Fibroblast of lung (primary cell): Measurements from ENCODE around the gene LRRC55.

Experiments
- CTCF ChIP-seq, 2 donors: IDR thresholded peaks in 1 of 2; conservative IDR thresholded peaks in 1 of 2; 1 replicate in 1 of 2; 2 replicates in 1 of 2; pipeline ENCODE4 v1.5.1; 2011 to 2012; ENCODE audit warnings: low read length in 2 of 2, control low read depth in 1 of 2, inconsistent platforms in 1 of 2, low read depth in 1 of 2, mild to moderate bottlenecking in 1 of 2
- EZH2 ChIP-seq: IDR thresholded peaks from 2 replicates; pipeline ENCODE4 v1.5.1; 2012; ENCODE audit warnings: low read length, control low read depth, mild to moderate bottlenecking; ENCODE audit errors: missing control alignments

DNA sequence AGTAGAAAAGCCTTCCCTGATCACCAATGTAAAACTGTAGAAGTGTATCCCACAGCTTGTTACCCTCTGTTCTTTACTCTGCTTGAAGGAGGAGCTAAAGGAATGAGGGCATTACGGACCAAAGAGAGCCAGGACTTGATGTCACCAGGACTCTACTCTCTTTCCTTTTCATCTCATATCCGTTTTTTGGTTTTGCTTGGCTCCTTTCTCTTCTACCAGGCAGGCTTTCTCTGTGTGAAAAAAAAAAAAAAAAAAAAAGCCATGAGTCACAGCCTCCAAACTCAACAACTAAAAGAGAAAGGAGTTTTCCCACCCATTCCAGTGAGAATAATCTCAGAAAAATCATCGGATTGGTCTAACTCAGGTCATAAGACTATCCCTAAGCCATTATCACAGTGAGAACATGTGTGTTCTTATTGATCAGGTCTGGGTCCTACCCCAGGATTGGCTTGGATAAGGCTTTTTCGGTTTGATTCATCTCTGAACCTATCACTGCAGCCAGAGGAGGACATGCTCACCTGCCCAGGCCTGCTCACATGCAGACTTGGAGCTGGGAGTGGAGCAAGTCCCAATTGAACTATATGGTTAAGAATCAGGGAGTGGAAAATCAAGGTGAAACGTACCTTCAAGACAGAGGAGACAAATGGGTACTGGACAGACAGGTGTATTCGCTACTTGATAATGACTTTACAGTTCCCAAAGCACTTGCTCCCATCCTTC is 19.4 kb upstream of the LRRC55 start:
- TF ChIP-seq CTCF (conservative IDR thresholded peaks at IDR 0.05 in 1 of 2, IDR thresholded peaks at IDR 0.05 in 1 of 2; ENCODE audit: low read depth in 1 of 2, low read length in 2 of 2) = no peak
- TF ChIP-seq EZH2 = no peak
